Mesenteric fat pad (tissue), 1 donor: ENCODE data around the gene TFIP11. TPM values are rescaled to one million over a fixed set of nuclear protein-coding genes. Genes with fewer than 3 reads are reported as not detected.
"Not testable (repeated sequence)": the region's sequence is repeated elsewhere in the genome, so short reads cannot be mapped to it uniquely, and the experiment has no call there.

Experiments
- DNase-seq: peaks from one replicate; pipeline ENCODE4 v3.0.0-alpha.2; 2020; ENCODE audit warnings: low spot score
- total RNA-seq: library from RNA; stranded (reverse); fragmentation: NEBNext Ultra II Directional; extraction: Animal tissue kit (Norgen Biotek cat#: 25700); gene quantifications from one replicate; pipeline ENCODE4 v1.2.1, GENCODE V29; 2021
- donor health status: DM: yes; HTN: yes; CAD: no.

TFIP11 gene
- total RNA-seq, 1 donor from 2014 or later = 30.5 TPM

GRCh38 chr22:26541167-26541819, 29.0 kb upstream of the TFIP11 start:
- DNase-seq = no peak

DNA sequence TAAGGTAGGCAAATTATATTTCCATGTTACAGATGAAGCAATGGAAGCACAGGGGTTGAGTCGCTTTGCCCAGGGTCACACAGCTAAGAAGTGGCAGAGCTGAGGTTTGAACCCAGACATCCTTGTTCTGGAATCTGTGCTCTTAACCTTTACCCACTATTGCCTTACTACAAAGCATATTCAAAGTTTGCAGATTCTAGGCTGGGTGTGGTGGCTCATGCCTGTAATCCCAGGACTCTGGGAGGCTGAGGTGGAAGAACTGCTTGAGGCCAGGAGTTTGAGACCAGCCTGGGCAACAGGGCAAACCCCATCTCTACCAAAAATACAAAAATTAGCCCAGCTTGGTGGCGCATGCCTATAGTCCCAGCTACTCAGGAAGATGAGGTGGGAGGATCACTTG, 27.8 kb upstream of the TFIP11 start:
- DNase-seq = no peak

DNA sequence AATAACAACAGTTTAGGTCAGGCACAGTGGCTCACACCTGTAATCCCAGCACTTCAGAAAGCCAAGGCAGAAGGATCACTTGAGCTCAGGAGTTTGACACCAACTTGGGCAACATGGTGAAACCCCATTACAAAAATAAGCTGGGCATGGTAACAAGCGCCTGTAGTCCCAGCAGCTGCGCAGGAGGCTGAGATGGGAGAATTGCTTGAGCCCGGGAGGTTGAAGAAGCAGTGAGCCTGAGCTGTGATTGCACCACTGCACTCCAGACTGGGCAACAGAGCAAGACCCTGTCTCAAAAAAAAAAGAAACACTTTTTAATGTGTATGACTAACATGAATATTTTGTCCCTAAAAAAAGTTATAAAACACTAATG, 24.5 kb upstream of the TFIP11 start:
- no peak for DNase-seq

DNA sequence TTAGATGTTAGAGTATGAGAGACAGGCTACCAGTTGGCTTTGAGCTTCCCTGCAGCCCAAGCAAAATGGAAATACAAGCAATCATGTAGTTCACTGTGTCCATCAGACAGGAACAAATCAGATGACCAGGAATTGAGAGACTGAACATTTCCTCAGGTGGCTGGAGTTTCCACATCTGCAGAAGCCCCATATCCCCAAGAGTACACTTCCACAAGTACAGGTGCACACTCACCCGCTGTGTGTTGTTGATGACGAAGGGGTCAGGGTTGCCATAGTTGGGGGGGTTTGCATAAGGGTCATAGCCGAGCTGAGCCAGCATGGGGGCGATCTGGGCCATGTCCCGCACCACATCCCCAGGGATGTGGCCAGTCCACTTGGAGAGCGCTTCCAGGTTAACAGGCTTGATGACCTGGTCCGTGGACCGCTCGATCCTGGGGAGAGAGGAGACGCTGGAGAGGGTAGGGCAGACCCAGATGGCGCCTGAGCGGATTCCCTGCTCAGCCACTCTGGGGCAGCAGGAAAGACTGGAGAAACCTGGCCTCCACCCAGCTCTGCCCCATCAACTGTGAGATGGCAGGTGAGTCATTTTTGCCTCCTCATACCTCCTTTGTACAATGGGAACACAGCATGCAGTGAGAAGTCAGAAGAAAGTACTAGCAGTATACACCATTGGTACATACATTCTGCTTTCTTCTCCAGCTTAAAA, 23.9 kb upstream of the TFIP11 start:
- no peak for DNase-seq

- no peak for DNase-seq
These were observed 23.3 kb upstream of the TFIP11 start for GRCh38 chr22:26535603-26535908.

- no peak for DNase-seq
These were observed 22.8 kb upstream of the TFIP11 start for GRCh38 chr22:26534874-26535602.

GRCh38 chr22:26534171-26534855, 22.0 kb upstream of the TFIP11 start:
- DNase-seq = no peak

- no peak for DNase-seq
These were observed 17.1 kb upstream of the TFIP11 start for GRCh38 chr22:26529345-26529744.

DNA sequence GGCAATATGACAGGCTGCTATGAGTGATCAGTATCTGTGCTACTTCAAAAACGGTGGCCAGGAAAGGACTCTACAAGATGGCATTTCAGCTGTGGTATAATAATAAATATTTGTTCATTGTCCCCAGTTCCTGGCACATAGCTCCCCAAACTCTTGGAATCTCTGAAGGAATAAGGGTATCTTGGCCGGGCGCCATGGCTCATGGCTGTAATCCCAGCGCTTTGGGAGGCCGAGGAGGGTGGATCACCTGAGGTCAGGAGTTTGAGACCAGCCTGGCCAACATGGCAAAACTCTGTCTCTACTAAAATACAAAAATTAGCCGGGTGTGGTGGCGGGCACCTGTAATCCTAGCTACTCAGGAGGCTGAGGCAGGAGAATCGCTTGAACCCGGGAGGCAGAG, 16.2 kb upstream of the TFIP11 start:
- DNase-seq = not testable (repeated sequence)

GRCh38 chr22:26527574-26528465, 15.5 kb upstream of the TFIP11 start:
- no peak for DNase-seq

DNA sequence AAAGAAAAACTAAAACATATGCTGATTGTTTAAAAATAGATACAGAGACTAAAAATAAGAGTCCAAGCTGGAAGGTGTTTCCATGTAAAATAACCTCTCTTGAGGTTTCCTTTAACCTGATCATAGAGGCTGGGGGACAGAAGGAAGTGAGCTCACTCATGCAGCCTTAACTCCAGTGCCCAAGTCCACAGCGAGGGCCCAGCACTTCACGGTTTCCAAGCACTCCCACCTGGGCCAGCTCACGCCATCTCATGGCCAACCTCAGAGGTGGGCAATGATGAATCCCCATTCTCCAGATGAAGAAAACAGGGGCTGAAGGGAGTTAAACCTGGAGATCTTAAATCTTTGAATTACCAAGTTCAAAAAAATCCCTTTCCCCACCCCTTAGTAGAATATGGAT, 14.9 kb upstream of the TFIP11 start:
- DNase-seq = no peak

- DNase-seq = no peak
These were observed 13.8 kb upstream of the TFIP11 start for GRCh38 chr22:26525946-26526564.

GRCh38 chr22:26524870-26525269, 12.6 kb upstream of the TFIP11 start:
- no peak for DNase-seq

- DNase-seq = no peak
These were observed 10.3 kb upstream of the TFIP11 start for GRCh38 chr22:26522592-26522991.

- DNase-seq = no peak
These were observed 9.7 kb upstream of the TFIP11 start for GRCh38 chr22:26522012-26522411.

- no peak for DNase-seq
These were observed 5.2 kb upstream of the TFIP11 start for GRCh38 chr22:26517429-26517828.

GRCh38 chr22:26516503-26516902, 4.2 kb upstream of the TFIP11 start:
- DNase-seq = no peak

DNA sequence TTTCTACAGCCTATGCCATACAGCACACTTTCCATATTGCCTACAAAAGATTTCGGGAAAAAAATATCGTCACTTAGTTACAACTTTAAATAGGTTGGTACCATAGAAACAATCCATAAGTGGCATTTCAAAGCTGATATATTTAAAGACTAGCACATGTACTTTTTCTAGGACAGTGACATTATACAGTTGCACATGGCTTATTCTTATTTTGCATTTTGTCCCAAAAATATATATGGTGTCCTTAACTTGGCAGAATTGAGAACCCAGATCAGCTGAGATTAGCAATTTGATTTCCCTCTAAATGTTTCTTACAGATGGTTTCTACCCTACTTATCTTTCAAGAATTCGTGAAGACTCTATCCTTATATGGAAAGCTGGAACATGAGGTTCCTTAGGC, 3.7 kb upstream of the TFIP11 start:
- no peak for DNase-seq

DNA sequence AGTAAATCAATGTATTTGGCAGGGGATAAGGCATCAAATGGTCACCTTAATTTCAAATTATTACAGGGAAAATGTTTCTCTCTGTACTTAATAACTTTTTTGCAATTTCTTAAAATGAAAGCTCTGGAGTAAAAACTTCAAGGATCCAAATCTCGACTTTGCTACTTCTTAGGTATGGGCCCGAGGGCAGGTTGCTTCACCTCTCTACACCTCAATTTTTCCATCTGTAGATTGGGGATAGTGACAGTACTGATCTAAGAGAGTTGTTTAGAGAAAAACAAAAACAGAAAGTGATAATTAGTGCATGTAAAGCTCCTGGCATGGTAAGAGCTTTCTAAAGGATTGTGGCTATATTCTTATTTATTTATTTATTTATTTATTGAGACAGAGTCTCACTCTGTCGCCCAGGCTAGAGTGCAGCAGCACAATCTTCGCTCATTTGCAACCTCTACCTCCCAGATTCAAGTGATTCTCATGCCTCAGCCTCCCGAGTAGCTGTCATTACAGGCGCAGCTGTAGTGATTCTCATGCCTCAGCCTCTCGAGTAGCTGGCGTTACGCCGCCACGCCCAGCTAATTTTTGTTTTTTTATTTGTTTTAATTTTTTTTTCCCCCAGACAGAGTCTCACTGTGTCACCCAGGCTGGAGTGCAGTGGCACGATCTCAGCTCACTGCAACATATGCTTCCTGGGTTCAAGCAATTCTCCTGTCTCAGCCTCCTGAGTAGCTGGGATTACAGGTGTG, 2.3 kb upstream of the TFIP11 start:
- no peak for DNase-seq

- no peak for DNase-seq
These were observed 1.6 kb upstream of the TFIP11 start for GRCh38 chr22:26513838-26514237.
